Activated naive CD4-positive, alpha-beta T cell treated with anti-CD3 and anti-CD28 coated beads, Interleukin-2, amount 50 U/mL, for 16 hours (primary cell): ENCODE data around the gene DTWD2.
"Not testable (repeated sequence)": the region's sequence is repeated elsewhere in the genome, so short reads cannot be mapped to it uniquely, and the experiment has no call there.

Experiments used
- DNase-seq: peaks from one replicate; pipeline ENCODE4 v3.0.0-alpha.2; 2020

The DTWD2 gene

DNA sequence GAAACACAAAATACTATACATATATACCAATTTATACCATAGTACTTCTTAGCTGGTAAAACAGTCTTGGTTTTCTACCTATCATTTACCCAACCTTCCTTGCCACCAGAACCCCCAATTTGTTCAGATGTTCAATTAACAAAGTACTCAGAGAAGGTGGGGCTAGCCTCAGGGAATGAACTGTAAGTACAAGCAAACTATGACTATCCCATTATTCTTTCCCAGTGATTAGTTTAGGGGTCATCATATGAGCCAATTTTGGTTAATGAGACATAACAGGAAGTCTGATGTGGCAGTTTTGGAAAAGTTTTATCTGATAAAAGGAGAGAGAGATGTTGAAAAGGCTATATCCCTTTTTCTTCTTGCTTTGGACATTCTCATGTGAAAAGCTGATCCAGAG, 125.8 kb downstream of the DTWD2 start:
- DNase-seq: no peak

DNA sequence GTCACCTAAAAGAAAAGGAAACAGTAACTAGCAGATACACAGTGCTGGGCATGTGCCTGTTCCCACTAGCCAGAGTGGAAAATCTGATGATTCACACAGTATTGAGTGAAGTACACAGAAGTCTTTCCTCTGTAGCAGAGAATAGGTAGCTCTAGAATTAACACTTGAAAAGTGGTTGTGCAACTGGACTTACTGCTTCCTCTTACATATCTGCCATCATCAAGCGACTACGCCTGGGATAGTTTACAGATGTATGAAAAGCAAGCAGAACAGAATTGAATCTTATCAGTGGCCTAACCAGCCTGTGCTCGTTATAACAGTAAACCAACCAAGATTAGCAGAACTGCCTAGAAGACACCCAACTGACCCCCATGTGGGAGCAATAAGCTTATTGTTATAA, 130.6 kb downstream of the DTWD2 start:
- no peak for DNase-seq

DNA sequence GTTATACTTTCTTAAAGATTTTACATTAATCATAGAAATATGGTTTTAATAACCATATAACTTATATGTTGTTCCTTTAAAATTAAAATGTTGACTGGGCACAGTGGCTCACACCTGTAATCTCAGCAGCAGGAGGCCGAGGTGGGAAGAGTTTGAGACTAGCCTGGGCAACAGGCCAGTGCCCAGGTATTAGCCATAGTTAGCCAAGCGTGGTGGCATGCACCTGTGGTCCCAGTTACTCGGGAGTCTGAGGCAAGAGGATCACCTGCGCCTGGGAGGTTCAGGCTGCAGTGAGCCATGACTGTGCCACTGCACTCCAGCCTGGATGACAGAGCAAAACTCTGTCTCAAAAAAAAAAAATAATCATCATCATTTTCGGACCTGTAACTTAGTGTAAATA, 133.5 kb downstream of the DTWD2 start:
- DNase-seq: no peak

DNA sequence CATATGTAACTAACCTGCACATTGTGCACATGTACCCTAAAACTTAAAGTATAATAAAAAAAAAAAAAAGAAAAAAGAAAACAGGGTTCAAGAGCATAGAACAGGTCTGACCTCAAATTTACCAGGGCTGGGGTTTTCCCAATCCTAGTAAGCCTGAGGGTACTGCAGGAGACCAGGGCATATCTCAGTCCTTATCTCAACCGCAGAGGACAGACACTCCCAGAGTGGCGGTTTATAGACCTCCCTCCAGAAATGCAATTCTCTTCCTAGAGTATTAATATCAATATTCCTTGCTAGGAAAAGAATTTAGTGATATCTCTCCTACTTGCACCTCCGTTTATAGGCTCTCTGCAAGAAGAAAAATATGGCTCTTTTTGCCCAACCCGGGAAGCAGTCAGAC, 136.6 kb downstream of the DTWD2 start:
- DNase-seq: not testable (repeated sequence)

DNA sequence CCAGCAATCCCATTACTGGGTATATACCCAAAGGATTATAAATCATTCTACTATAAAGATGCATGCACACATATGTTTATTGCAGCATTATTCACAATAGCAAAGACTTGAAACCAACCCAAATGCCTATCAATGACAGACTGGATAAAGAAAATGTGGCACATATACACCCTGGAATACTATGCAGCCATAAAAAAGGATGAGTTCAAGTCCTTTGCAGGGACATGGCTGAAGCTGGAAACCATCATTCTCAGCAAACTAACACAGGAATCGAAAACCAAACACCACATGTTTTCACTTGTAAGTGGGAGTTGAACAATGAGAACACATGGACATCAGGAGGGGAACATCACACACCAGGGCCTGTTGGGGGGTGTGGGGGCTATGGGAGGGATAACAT, 138.8 kb downstream of the DTWD2 start:
- DNase-seq: not testable (repeated sequence)

DNA sequence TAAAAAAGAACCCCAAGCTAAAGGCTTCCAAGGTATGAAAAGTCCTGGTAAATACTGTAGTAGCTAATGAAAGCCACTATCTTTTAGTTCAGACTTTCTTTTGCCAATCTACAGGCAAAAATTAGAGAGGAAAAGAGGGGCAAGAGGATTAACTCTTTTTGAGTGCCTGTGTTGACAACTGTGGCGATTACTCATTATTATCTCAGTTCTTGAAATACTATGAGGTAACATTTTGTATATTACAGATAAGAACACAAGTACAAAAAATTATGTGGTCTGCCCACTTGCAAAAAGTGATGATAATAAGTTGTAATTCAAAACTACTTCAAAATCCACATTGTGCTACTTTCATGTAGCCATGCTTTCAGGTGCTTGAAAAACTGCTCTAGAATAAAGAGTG, 144.0 kb downstream of the DTWD2 start:
- DNase-seq: no peak

DNA sequence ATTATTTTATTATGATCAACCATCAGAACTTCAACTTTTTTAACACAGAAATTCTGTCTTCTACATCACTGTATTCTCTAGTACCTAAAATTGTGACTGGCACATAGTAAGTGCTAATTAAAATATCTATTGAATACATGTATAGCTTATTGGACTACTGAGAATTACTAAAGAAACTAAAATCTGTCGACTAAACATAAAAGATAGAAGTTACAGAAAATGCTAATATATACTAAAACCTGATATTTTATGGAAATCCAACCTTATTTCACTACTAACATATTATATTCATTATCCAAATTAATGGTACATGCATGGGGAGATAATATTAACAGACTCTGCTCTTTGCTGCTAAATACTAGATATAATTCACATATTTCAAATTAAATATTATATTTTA, 153.6 kb downstream of the DTWD2 start:
- no peak for DNase-seq

DNA sequence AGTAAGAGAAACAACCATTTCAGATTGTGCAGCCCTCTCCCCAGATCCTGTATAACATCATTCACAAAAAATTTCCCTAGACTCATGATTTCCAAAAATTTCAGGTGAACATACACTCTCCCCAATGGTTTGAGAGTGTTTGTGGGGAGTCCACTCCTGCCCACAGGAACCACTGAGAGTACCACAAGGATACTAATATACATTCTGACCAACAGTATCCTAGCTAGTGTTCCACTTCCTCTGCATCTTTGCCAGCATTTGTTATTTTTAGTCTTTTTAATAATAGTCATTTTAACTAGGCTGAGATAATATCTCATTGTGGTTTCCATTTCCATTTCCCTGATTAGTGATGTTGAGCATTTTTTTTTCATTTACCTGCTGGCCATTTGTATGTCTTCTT, 155.4 kb downstream of the DTWD2 start:
- no peak for DNase-seq

DNA sequence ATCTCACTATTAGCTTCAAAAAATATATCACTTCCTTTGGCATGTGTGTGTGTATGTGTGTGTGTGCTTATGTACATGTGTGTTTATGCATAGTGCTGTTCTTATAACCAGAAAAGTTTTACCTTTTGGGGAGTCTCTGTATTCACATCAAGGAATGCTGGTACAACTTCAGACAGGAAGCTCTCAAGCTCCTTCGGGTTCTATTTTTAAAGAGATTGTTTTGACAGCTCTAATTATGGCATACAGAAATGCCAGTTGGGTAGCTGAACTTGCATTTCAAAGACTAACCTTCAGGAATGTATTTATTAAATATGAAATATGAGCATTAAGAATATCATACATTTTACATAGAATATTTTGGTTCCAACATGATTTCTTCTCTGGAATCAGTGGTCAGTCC, 163.1 kb downstream of the DTWD2 start:
- DNase-seq: no peak

DNA sequence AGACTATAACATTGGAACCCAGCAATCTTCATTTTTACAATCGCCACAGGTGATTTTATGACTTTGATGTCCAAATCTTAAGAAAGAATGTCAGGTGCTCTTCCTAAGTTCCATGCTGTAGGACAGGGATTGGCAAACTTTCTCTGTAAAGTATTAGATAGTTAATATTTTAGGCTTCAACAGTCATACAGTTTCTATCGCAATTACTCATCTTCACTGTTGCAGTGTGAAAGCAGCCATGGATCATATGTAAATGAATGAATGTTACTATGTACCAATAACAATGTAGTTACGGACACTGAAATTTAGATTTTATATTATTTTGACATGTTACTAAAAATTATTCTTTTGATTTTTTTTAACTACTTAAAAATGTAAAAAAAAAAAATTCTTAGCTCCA, 169.7 kb downstream of the DTWD2 start:
- DNase-seq: no peak

DNA sequence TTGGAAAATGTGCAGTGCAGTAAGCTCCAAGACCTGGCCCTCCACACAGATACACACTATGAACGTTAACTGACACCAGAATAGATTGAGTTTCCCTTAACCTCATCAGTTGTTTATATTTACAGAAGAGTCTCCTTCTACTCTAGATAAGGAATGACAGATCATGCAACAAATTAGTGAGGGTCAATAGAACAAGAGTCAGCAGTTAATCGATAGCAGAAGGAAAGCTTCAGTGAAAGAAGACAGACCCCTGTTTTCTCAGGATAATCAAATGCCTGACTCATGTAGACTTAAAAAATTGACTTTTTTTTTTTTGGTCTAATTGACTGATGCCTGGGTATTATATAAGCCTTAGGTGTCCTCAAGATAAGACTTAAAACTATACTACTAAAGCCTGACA, 179.9 kb downstream of the DTWD2 start:
- DNase-seq: no peak

DNA sequence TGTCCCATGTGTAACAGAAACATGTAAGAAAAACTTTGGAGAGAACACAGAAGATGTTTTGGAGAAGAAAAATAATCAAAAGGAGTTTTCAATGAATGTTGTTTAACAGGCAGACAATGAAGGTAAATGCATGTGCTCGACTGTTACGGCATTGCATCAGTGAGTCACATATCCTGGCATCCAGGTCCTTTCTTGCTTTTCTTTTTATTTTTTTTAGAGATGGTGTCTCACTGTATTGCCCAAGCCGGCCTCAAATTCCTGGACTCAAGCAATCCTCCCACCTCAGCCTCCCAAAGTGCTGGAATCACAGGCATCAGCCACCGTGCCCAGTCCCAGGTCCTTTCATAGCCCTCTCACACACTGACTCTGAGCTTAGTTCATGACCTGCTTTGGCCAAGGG, 181.8 kb downstream of the DTWD2 start:
- no peak for DNase-seq

DNA sequence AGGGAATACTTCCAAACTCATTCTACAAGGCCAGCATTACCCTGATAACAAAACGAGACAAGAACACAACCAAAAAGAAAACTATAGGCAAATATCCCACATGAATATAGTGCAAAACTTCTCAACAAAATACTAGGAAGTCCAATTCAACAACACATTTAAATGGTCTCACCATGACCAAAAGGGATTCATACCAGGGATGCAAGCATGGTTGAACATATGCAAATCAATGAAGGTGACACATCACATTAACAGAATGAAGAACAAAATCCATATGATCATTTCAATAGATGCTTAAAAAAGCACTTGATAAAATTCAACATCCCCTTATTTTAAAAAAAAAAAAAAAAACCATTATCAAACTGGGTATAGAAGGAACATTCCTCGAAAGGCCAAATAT, 186.0 kb downstream of the DTWD2 start:
- DNase-seq: no peak

DNA sequence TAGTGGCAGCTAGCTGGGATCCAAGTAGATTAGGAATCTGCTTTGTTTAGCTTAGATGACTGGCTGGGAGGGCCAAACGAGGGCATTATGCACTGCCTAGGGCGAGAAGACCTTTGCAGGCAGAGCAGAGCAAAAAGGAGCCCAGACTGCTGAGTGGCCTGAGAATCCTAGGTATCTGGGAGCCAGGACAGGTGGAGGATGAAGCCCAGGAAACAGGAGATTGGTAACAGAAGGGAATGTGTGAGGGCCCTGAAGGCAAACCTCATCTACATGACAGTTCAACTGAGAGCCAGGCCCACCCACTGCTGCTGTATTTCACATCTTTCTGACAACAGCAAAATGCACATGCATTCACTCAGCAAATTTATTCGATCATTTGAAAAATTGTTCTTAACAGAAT, 192.3 kb downstream of the DTWD2 start:
- no peak for DNase-seq

DNA sequence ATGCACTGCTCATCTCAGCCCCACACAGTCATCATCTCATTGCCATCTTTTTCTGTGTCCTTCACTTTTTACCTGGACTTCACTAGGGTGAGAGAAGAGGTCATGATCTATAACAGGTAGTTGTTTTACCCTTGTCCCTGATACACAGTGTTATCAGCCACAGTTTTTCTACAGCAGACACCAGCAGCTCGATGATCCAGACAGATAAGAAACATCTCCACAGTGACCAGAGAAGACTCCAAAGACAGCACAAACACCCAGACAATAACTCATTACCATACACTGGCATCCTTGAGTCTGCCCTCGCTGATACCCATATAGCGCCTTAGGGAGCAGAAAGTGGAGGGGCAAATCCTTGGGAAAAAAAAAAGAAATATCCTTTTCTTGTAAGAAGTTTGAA, 194.1 kb downstream of the DTWD2 start:
- no peak for DNase-seq

DNA sequence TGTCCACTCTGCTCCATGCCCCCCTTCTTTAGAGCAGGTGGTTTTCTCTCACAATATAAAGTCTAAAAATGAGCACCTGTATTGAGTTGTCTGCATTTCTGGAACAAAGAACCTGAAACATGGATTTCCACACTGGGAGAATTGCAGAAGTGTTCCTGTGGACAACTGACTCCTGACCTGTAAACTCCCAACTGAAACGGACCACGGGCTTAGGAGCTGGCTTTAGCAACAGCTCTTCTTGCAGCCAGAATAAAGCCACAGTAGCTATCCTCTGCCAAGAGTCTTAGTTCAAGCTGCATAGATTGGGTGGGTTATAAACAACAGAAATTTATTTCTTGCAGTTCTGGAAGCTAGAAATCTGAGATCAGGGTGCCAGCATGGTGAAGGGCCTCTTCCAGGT, 194.7 kb downstream of the DTWD2 start:
- no peak for DNase-seq

DNA sequence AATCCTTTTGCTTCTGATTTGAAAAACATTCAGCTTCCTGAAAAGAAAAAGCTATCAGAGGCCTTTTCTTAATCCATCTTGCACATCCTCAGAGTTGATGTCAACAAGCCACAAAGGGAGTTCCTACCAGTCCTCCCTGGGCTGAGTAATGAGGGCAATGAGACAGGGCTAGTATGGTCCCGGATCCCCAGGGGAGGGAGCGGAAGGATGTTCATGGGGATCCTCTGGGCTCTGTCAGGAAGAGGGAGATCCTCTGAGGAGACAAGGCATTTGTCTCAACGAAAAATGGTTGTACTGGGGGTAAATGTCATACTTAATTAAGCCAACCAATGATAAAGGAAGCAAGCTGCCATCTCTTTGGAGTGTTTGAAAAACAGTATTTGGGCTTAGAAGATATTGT, 195.3 kb downstream of the DTWD2 start:
- DNase-seq: no peak

DNA sequence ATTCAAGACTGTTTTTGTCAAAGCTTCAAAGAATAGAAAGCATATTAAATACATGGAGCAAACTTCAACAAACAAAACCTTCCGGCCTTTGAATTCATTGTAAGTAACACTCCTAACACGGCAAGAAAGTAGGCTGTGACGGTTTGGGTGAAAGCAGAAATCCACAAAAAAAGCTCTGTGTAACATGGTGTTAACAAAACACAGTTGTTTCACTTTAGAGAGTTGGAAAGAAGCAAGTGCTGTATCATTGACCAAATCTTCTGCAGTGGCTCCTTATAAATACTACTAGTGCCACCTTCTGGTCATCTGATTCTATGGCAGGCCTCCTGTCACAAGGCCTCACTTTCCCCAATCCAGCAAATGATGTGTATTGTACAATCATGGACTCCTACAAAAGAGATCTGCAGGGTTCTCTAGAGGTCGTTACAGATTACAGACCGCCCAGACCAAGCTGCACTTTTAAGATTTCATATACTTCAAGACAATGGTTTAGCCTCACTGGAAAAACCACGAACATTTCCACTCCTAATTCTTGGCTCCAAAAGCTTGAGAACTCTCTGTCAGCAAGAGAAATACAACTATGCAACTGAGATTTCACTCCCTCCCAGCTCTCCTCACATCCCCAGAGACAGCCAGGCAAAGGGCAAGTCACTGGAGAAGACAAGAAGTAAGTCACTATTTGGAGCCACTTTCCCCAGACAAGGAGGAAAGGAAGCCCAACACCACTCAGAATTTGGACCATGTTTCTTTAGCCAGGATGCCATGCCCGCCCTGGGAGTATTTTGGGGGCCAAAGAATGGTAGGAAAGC, 196.2 kb downstream of the DTWD2 start:
- no peak for DNase-seq

DNA sequence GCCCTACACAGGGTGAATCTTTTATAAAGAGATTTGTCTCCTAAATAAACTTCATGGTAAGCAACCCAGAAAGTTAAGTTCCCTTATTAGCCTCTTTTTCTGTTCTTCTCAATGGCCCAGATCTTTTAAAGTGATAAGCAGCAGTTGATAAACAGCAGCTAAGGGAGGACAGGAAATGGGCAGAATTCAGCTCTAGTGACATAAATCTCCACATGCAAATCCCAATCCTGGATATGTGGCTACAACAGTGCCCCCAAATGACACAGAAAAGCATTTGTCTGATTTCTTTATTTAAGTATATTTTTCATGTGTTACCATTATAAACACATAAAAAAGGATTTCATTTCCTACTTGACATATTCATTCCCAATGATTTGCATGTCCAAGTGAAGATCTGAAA, 199.0 kb downstream of the DTWD2 start:
- DNase-seq: no peak

DNA sequence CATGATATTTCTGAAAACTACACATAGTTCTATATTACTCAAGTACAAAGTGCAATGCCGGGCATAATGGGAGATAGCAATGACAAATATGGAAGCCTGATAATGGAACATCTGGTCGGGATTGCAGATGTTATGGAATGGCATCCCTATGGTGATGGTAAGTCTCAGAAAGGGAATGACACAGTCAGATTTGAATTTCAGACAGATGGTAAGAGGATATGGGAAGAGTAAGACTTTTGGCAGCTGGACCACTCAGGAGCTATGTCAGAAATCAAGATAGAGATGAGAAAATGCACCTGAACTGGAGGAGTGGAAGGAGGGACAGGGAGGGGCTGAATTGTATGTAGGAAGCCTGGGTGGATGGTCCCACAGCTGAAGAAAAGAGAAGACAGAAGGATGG, 200.0 kb downstream of the DTWD2 start:
- DNase-seq: no peak
